Kidney (tissue), 14 donors: ENCODE results near the gene MACROD2. TPM values are rescaled to one million over a fixed set of nuclear protein-coding genes. Genes with fewer than 3 reads are reported as not detected.

Experiments
- DNase-seq, 5 donors: peaks; one replicate each; pipeline ENCODE4 v3.0.0-alpha.2; 2013 to 2020
- FAIRE-seq: peaks from 2 replicates; lab custom pipeline; 2012; peaks lifted over from hg19 to GRCh38; lab: Jason Lieb, UNC
- H3K27ac ChIP-seq, 2 donors: one replicate each; pipeline ENCODE4 v1.7.0; 2013; ENCODE audit warnings: low read depth in 2 of 2, low read length in 2 of 2, inconsistent platforms in 1 of 2
- H3K27me3 ChIP-seq: one replicate; pipeline ENCODE4 v1.7.1; 2013; ENCODE audit warnings: low read length, inconsistent platforms; ENCODE audit not compliant: control insufficient read depth, insufficient read depth
- H3K36me3 ChIP-seq, 3 donors: one replicate each; pipeline versions ENCODE4 v1.7.0 to v1.7.1; 2013; ENCODE audit warnings: low read length in 3 of 3, control low read depth in 1 of 3, inconsistent platforms in 1 of 3; ENCODE audit not compliant: insufficient read depth in 3 of 3, control insufficient read depth in 2 of 3
- H3K4me1 ChIP-seq, 3 donors: one replicate each; pipeline versions ENCODE4 v1.7.0 to v1.7.1; 2013; ENCODE audit warnings: low read length in 3 of 3, inconsistent platforms in 1 of 3, low read depth in 1 of 3; ENCODE audit not compliant: control insufficient read depth in 2 of 3, insufficient read depth in 2 of 3
- H3K4me3 ChIP-seq, 3 donors: one replicate each; pipeline versions ENCODE4 v1.7.0 to v1.8.1; 2013; ENCODE audit warnings: low read length in 3 of 3, control low read depth in 1 of 3, inconsistent platforms in 1 of 3
- H3K9ac ChIP-seq, 3 donors: one replicate each; pipeline versions ENCODE4 v1.7.0 to v1.7.1; 2013; ENCODE audit warnings: low read length in 3 of 3, control low read depth in 1 of 3, inconsistent platforms in 1 of 3
- H3K9me3 ChIP-seq, 3 donors: one replicate each; pipeline versions ENCODE4 v1.7.0 to v1.7.1; 2013; ENCODE audit warnings: low read length in 3 of 3, control low read depth in 1 of 3, inconsistent platforms in 1 of 3; ENCODE audit not compliant: control insufficient read depth in 2 of 3, insufficient read depth in 1 of 3
- CTCF ChIP-seq: IDR thresholded peaks from 3 replicates; pipeline ENCODE4 v1.5.1; 2012; ENCODE audit warnings: mild to moderate bottlenecking, moderate library complexity, borderline replicate concordance; ENCODE audit not compliant: insufficient read depth; ENCODE audit errors: extremely low read depth
- intact Hi-C: fragments of 100-400 bp; cut with DNase I; formaldehyde crosslinking; loops from one replicate; pipeline ENCODE4 v1.11.1; 2022
- polyA plus RNA-seq: library from polyadenylated mRNA; stranded (reverse); fragments of 350-450 nt; fragmentation: Illumina TruSeq; extraction: RNeasy Lipid Tissue Mini Kit (QIAGEN cat#74804); gene quantifications from one replicate; pipeline ENCODE4 v1.2.3, GENCODE V29; 2014; ENCODE audit warnings: low read depth, low replicate concordance; ENCODE audit not compliant: insufficient read depth
- total RNA-seq: library from RNA; stranded (reverse); fragmentation: NEBNext Ultra II Directional; extraction: Animal tissue kit (Norgen Biotek cat#: 25700); gene quantifications from one replicate; pipeline ENCODE4 v1.2.1, GENCODE V29; 2021
- donor health status: control.
- donor health status: control.
- donor health status: control.
- donor health status: control.
- donor health status: control.
- donor health status: DM: yes; HTN: yes; CAD: no.
- donor health status: Normal renal cell carcinoma (clear cell type).

Gene MACROD2
- total and polyA plus RNA-seq, 2 donors from 2014 or later = 3.0 to 10.0 TPM

- no peak for DNase-seq
- Histone ChIP-seq H3K4me3 (no peak overlapping the region), H3K27me3 (no peaks in the 10 kb centered on the region), H3K9ac (no peak overlapping the region), H3K4me1 (no peaks in the 10 kb centered on the region), H3K27ac (no peak overlapping the region), H3K36me3 (no peaks in the 10 kb centered on the region), H3K9me3 (no peaks in the 10 kb centered on the region)
- intact Hi-C loops = no loop called here
- no peak for FAIRE-seq
- no peak for TF ChIP-seq CTCF
These were observed 1404.5 kb downstream of the MACROD2 start for GRCh38 chr20:15399781-15400180.

- H3K9ac ChIP-seq = no peak overlapping the region
- intact Hi-C loops = no loop called here
- FAIRE-seq = no peak
These were observed 1410.8 kb downstream of the MACROD2 start for GRCh38 chr20:15406072-15406471.

GRCh38 chr20:15411781-15412180 is 1416.5 kb downstream of the MACROD2 start:
- Histone ChIP-seq H3K27me3 (no peaks in the 10 kb centered on the region), H3K9ac (no peak overlapping the region), H3K36me3 (no peaks in the 10 kb centered on the region), H3K27ac (no peak overlapping the region), H3K4me3 (no peak overlapping the region), H3K9me3 (no peaks in the 10 kb centered on the region), H3K4me1 (no peaks in the 10 kb centered on the region)
- DNase-seq (no peak), FAIRE-seq (no peak)
- TF ChIP-seq CTCF = no peak
- intact Hi-C loops = no loop called here

More at GRCh38 chr20:15406072-15406471, 1410.8 kb downstream of the MACROD2 start:
- no peaks in the 10 kb centered on the region for H3K27me3 ChIP-seq
- no peaks in the 10 kb centered on the region for H3K36me3 ChIP-seq
- no peak overlapping the region for H3K27ac ChIP-seq
- no peak for TF ChIP-seq CTCF
- DNase-seq = no peak
- no peaks in the 10 kb centered on the region for H3K4me1 ChIP-seq
- H3K9me3 ChIP-seq = no peaks in the 10 kb centered on the region
- no peak overlapping the region for H3K4me3 ChIP-seq

- no peaks in the 10 kb centered on the region for H3K36me3 ChIP-seq
- H3K4me3 ChIP-seq = no peak overlapping the region
- no peak for FAIRE-seq
- intact Hi-C loops = no loop called here
- TF ChIP-seq CTCF = no peak
- H3K4me1 ChIP-seq = no peaks in the 10 kb centered on the region
- no peaks in the 10 kb centered on the region for H3K27me3 ChIP-seq
- H3K9me3 ChIP-seq = no peaks in the 10 kb centered on the region
- H3K27ac ChIP-seq = no peak overlapping the region
- no peak for DNase-seq
- H3K9ac ChIP-seq = no peak overlapping the region
These were observed 1420.6 kb downstream of the MACROD2 start for GRCh38 chr20:15415908-15416307.
